Motor neuron (in vitro differentiated cells): ENCODE data around the gene SLF2. TPM values are rescaled to one million over a fixed set of nuclear protein-coding genes. Genes with fewer than 3 reads are reported as not detected.
A peak's percentile ranks its signal among the peaks of the same experiment; 100 is the strongest.

Source experiments
- ATAC-seq, 8 experiments: fragments of 200-7000 bp; cut with Tn5 transposase; replicated peaks in 6 of 8; 2 replicates each; pipeline ENCODE4 v1.8.0; 2021; ENCODE audit warnings: mild to moderate bottlenecking in 8 of 8, moderate library complexity in 8 of 8
- H3K27ac ChIP-seq, 2 donors: fragments of 250-450 bp; sonication (Bioruptor Pico); 2 replicates each; pipeline ENCODE4 v1.9.0; 2021; ENCODE audit warnings: antibody characterized with exemption in 2 of 2, mild to moderate bottlenecking in 2 of 2, moderate library complexity in 1 of 2
- H3K4me1 ChIP-seq, 2 donors: fragments of 250-450 bp; sonication (Bioruptor Pico); replicated peaks in 1 of 2; 2 replicates each; pipeline ENCODE4 v1.6.1; 2021; ENCODE audit warnings: antibody characterized with exemption in 2 of 2, mild to moderate bottlenecking in 2 of 2, moderate library complexity in 1 of 2
- H3K4me3 ChIP-seq, 5 donors: fragments of 250-450 bp; sonication (Bioruptor Pico); 2 replicates each; pipeline ENCODE4 v1.9.0; 2021; ENCODE audit warnings: antibody characterized with exemption in 5 of 5, mild to moderate bottlenecking in 5 of 5, moderate library complexity in 4 of 5
- WGBS, 10 experiments: fragments of 450-650 bp; shearing (Covaris generic); methylation state at CpG; one replicate each; pipeline ENCODE4 v1.0.0; 2022; 5-methylcytosine and 5-hydroxymethylcytosine counted together
- in situ Hi-C, 9 experiments: fragments of 400-800 bp; cut with MboI; loops; one replicate each; pipeline ENCODE4 v1.15.0; 2021; ENCODE audit warnings: low sequenced_read_pairs in 9 of 9, low pct_unique_long_range_greater_than_20kb in 2 of 9; ENCODE audit not compliant: unreplicated experiment in 9 of 9
- total RNA-seq, 8 experiments: library from RNA; unstranded; fragments of 300-600 nt; gene quantifications; 2 replicates each; pipeline versions ENCODE4 v1.2.3 to v1.2.4, GENCODE V29; 2022

SLF2 gene
- total RNA-seq, 8 experiments from 2014 or later = 18.9 to 42.7 (median 31.5) TPM

- WGBS, 10 experiments = 0 to 71% (median 10%) methylated on average over 1 to 12 of the region's 12 CpGs; no CpG with 5 or more reads in 1 of the 10 experiments
- Histone ChIP-seq H3K27ac (peak overlapping the region; percentile 81 to 82), H3K4me3 (peak overlapping the region; percentile 81 to 99 (median 95)), H3K4me1 (peaks cover 20 to 29% of the 10 kb centered on the region in 2 donors)
- no peak for ATAC-seq
- in situ Hi-C loops = no loop called here
Measured at GRCh38 chr10:100912013-100912604, 654 bp upstream of the SLF2 start.

- 0 to 4% (median 1%) methylated on average over 2 to 8 of the region's 10 CpGs; no CpG with 5 or more reads in 4 of the 10 experiments for WGBS, 10 experiments
- Histone ChIP-seq H3K27ac (no peak overlapping the region), H3K4me1 (peaks cover 20 to 29% of the 10 kb centered on the region in 2 donors), H3K4me3 (peak overlapping the region; percentile 81 to 99 (median 95))
- in situ Hi-C loops = no loop called here
- ATAC-seq = no peak
Measured at GRCh38 chr10:100913470-100913865, 705 bp downstream of the SLF2 start.

GRCh38 chr10:100917071-100917470 lies 4.3 kb downstream of the SLF2 start:
- in situ Hi-C loops = no loop called here
- no peak overlapping the region for H3K27ac ChIP-seq
- no peak for ATAC-seq
- no peak overlapping the region for H3K4me3 ChIP-seq
- 67 to 100% (median 91%) methylated on average over 1 to 3 of the region's 3 CpGs for WGBS, 10 experiments
- H3K4me1 ChIP-seq = peaks cover 6 to 15% of the 10 kb centered on the region in 2 donors

GRCh38 chr10:100923580-100923979 lies 10.8 kb downstream of the SLF2 start:
- H3K27ac ChIP-seq = no peak overlapping the region
- ATAC-seq = no peak
- in situ Hi-C loops = no loop called here
- no peak overlapping the region for H3K4me3 ChIP-seq
- H3K4me1 ChIP-seq = no peaks in the 10 kb centered on the region

- no peaks in the 10 kb centered on the region for H3K4me1 ChIP-seq
Measured at GRCh38 chr10:100927266-100927665, 14.5 kb downstream of the SLF2 start.

GRCh38 chr10:100928039-100928438 lies 15.3 kb downstream of the SLF2 start:
- H3K4me1 ChIP-seq = no peaks in the 10 kb centered on the region
- WGBS, 10 experiments = 13 to 50% (median 20%) methylated on average over 1 of the region's 1 CpG; no CpG with 5 or more reads in 7 of the 10 experiments
- ATAC-seq = no peak
- in situ Hi-C loops = no loop called here
- H3K4me3 ChIP-seq = no peak overlapping the region
- H3K27ac ChIP-seq = no peak overlapping the region

More at GRCh38 chr10:100927266-100927665, 14.5 kb downstream of the SLF2 start:
- 90 to 100% (median 97%) methylated on average over 2 to 5 of the region's 5 CpGs for WGBS, 10 experiments
- in situ Hi-C loops = no loop called here
- ATAC-seq = no peak
- Histone ChIP-seq H3K27ac (no peak overlapping the region), H3K4me3 (no peak overlapping the region)

- ATAC-seq = no peak
- no peaks in the 10 kb centered on the region for H3K4me1 ChIP-seq
- no peak overlapping the region for H3K27ac ChIP-seq
- H3K4me3 ChIP-seq = no peak overlapping the region
- in situ Hi-C loops = no loop called here
Measured at GRCh38 chr10:100930368-100930767, 17.6 kb downstream of the SLF2 start.

GRCh38 chr10:100934084-100934659 lies 21.4 kb downstream of the SLF2 start:
- ATAC-seq = no peak
- Histone ChIP-seq H3K27ac (no peak overlapping the region), H3K4me3 (no peak overlapping the region), H3K4me1 (no peaks in the 10 kb centered on the region)
- WGBS, 10 experiments = 92 to 100% (median 97%) methylated on average over 1 to 3 of the region's 3 CpGs
- in situ Hi-C loops = no loop called here

GRCh38 chr10:100939763-100940344 lies 27.1 kb downstream of the SLF2 start:
- Histone ChIP-seq H3K4me1 (no peaks in the 10 kb centered on the region), H3K27ac (no peak overlapping the region), H3K4me3 (no peak overlapping the region)
- in situ Hi-C loops = no loop called here
- ATAC-seq = no peak

- 82 to 100% (median 100%) methylated on average over 2 to 3 of the region's 3 CpGs; no CpG with 5 or more reads in 5 of the 10 experiments for WGBS, 10 experiments
- no peak overlapping the region for H3K4me3 ChIP-seq
- H3K4me1 ChIP-seq = no peaks in the 10 kb centered on the region
- no peak overlapping the region for H3K27ac ChIP-seq
- no peak for ATAC-seq
- in situ Hi-C loops = no loop called here
Measured at GRCh38 chr10:100942229-100942628, 29.5 kb downstream of the SLF2 start.

- Histone ChIP-seq H3K4me1 (no peaks in the 10 kb centered on the region), H3K4me3 (no peak overlapping the region), H3K27ac (no peak overlapping the region)
- in situ Hi-C loops = no loop called here
- no peak for ATAC-seq
Measured at GRCh38 chr10:100943508-100943907, 30.7 kb downstream of the SLF2 start.

- ATAC-seq = no peak
- Histone ChIP-seq H3K27ac (no peak overlapping the region), H3K4me3 (no peak overlapping the region), H3K4me1 (no peaks in the 10 kb centered on the region)
- in situ Hi-C loops = no loop called here
Measured at GRCh38 chr10:100945754-100946153, 33.0 kb downstream of the SLF2 start.

- Histone ChIP-seq H3K27ac (no peak overlapping the region), H3K4me3 (no peak overlapping the region), H3K4me1 (no peaks in the 10 kb centered on the region)
- WGBS, 10 experiments = 96 to 100% (median 100%) methylated on average over 1 to 3 of the region's 3 CpGs
- no peak for ATAC-seq
- in situ Hi-C loops = no loop called here
Measured at GRCh38 chr10:100948916-100949315, 36.2 kb downstream of the SLF2 start.

GRCh38 chr10:100960251-100960650 lies 47.5 kb downstream of the SLF2 start:
- Histone ChIP-seq H3K27ac (no peak overlapping the region), H3K4me3 (no peak overlapping the region), H3K4me1 (no peaks in the 10 kb centered on the region)
- in situ Hi-C loops = no loop called here
- peak in 2 of 8 experiments; percentile 26 to 46 for ATAC-seq
